Measurements from ENCODE around the gene PFDN1. TPM values are rescaled to one million over a fixed set of nuclear protein-coding genes. Genes with fewer than 3 reads are reported as not detected.
"Not testable (repeated sequence)": the region's sequence is repeated elsewhere in the genome, so short reads cannot be mapped to it uniquely, and the experiment has no call there.

PFDN1 gene
- total RNA-seq, 1 donor from 2014 or later, result 61.0 TPM

GRCh38 chr5:140198915-140199314, 104.0 kb downstream of the PFDN1 start:
- H3K36me3 Mint-ChIP-seq (ENCODE audit: low read depth); H3K4me3 Mint-ChIP-seq (ENCODE audit: low read depth); DNase-seq (ENCODE audit: low spot score): not testable (repeated sequence)

GRCh38 chr5:140197023-140197422, 105.9 kb downstream of the PFDN1 start:
- Mint-ChIP-seq H3K27ac (no peak overlapping the region), H3K36me3 (ENCODE audit: low read depth) (no peaks in the 10 kb centered on the region), H3K27me3 (ENCODE audit: low read depth) (no peaks in the 10 kb centered on the region), H3K4me3 (ENCODE audit: low read depth) (no peak overlapping the region), H3K4me1 (ENCODE audit: low read depth) (no peaks in the 10 kb centered on the region), H3K9me3 (no peaks in the 10 kb centered on the region)
- intact Hi-C loops (cut with micrococcal nuclease), result no loop called here
- no peak for DNase-seq (ENCODE audit: low spot score)

More at GRCh38 chr5:140198915-140199314, 104.0 kb downstream of the PFDN1 start:
- H3K27me3 Mint-ChIP-seq (ENCODE audit: low read depth); H3K4me1 Mint-ChIP-seq (ENCODE audit: low read depth); H3K9me3 Mint-ChIP-seq; intact Hi-C loops (cut with micrococcal nuclease); H3K27ac Mint-ChIP-seq: not testable (repeated sequence)

- no peaks in the 10 kb centered on the region for H3K36me3 Mint-ChIP-seq (ENCODE audit: low read depth)
- no peaks in the 10 kb centered on the region for H3K9me3 Mint-ChIP-seq
- no peak overlapping the region for H3K4me3 Mint-ChIP-seq (ENCODE audit: low read depth)
- intact Hi-C loops (cut with micrococcal nuclease), result no loop called here
- no peaks in the 10 kb centered on the region for H3K4me1 Mint-ChIP-seq (ENCODE audit: low read depth)
- no peak for DNase-seq (ENCODE audit: low spot score)
- no peak overlapping the region for H3K27ac Mint-ChIP-seq
- H3K27me3 Mint-ChIP-seq (ENCODE audit: low read depth), result no peaks in the 10 kb centered on the region
Observed at GRCh38 chr5:140196115-140196814, 106.6 kb downstream of the PFDN1 start.

Other genes with a start within 250 kb of the PFDN1 start
- gene PURA, start 189.0 kb downstream of the PFDN1 start, total RNA-seq, result 10.8 and 11.0 TPM in 2 replicates
- 2.2 and 2.3 TPM in 2 replicates for gene IGIP, start 177.2 kb downstream of the PFDN1 start, total RNA-seq
- 9.2 and 11.3 TPM in 2 replicates for gene CYSTM1, start 127.9 kb downstream of the PFDN1 start, total RNA-seq
- gene HBEGF, start 43.5 kb upstream of the PFDN1 start, total RNA-seq, result 15.7 and 17.1 TPM in 2 replicates
- 0.18 TPM in 1 of 2 replicates, not detected in the other for gene SLC4A9, start 57.1 kb upstream of the PFDN1 start, total RNA-seq
- 119 and 120 TPM in 2 replicates for gene ANKHD1, start 98.7 kb upstream of the PFDN1 start, total RNA-seq
- 9.2 and 15.0 TPM in 2 replicates for gene EIF4EBP3, start 244.6 kb upstream of the PFDN1 start, total RNA-seq

Data from activated T-helper 2 cell treated with anti-CD3 and anti-CD28 coated beads, Interferon-gamma antibody, Interleukin-2, Interleukin-4, amounts not matched to agents 10 μg/mL and 5 μg/mL and 100 μg/mL, durations not matched to agents 14 hours and 24 hours and 36 hours (primary cell).